HepG2 (cell line): ENCODE measurements around the gene OSBPL8. TPM values are rescaled to one million over a fixed set of nuclear protein-coding genes. Genes with fewer than 3 reads are reported as not detected.

Experiments used
- RBFOX2 ChIP-seq: fragments of 200-400 bp; formaldehyde crosslinking; IDR thresholded peaks from 2 replicates; pipeline ENCODE4 v1.6.1; 2017; ENCODE audit warnings: low read depth, mild to moderate bottlenecking, low read length
- TEAD2 ChIP-seq: sonication (generic); formaldehyde crosslinking; IDR thresholded peaks from 2 replicates; pipeline ENCODE4 v1.9.0; 2021; ENCODE audit warnings: missing genetic modification reagents
- TRIM24 ChIP-seq: sonication (generic); formaldehyde crosslinking; IDR thresholded peaks from 2 replicates; pipeline ENCODE4 v1.8.0; 2022; ENCODE audit warnings: mild to moderate bottlenecking, missing genetic modification reagents
- ZBTB1 ChIP-seq: sonication (generic); formaldehyde crosslinking; IDR thresholded peaks from 2 replicates; pipeline ENCODE4 v1.4.0; 2020; ENCODE audit warnings: missing genetic modification reagents, borderline replicate concordance
- ZFP90 ChIP-seq: sonication (generic); formaldehyde crosslinking; IDR thresholded peaks from 2 replicates; pipeline ENCODE4 v1.8.0; 2022; ENCODE audit warnings: missing genetic modification reagents, mild to moderate bottlenecking, inconsistent platforms, borderline replicate concordance
- ZNF598 ChIP-seq: sonication (generic); formaldehyde crosslinking; IDR thresholded peaks from 2 replicates; pipeline ENCODE4 v1.5.1; 2020; ENCODE audit warnings: mild to moderate bottlenecking, missing genetic modification reagents, borderline replicate concordance
- polyA plus RNA-seq, 8 experiments: library from polyadenylated mRNA; depleted of rRNA in 3 of 8; stranded (reverse) in 7 of 8; unstranded in 1 of 8; fragments of >200 nt; fragmentation: Illumina TruSeq in 4 of 8; extraction: Trizol in 4 of 8; gene quantifications; 2 replicates each; pipeline versions ENCODE4 v1.2.1 to v1.2.3, GENCODE V29; 2011 to 2016; ENCODE audit warnings: low read depth in 4 of 8, missing spikeins in 1 of 8, mixed read lengths in 1 of 8; ENCODE audit not compliant: insufficient read depth in 1 of 8
- total RNA-seq, 5 experiments: library from RNA; depleted of rRNA; stranded (reverse); fragments of >200 nt; fragmentation: Illumina TruSeq; extraction: Trizol; gene quantifications; 2 replicates each; pipeline ENCODE4 v1.2.3, GENCODE V29; 2016; ENCODE audit warnings: low read depth in 1 of 5
- TF ChIP-seq, protein P1 (sequence below): IDR thresholded peaks from 2 replicates; pipeline ENCODE4 v1.6.1; 2016; ENCODE audit warnings: missing biosample characterization, missing genetic modification reagents, low read depth
- TF ChIP-seq, protein P2 (sequence below): sonication (generic); formaldehyde crosslinking; IDR thresholded peaks from 2 replicates; pipeline ENCODE4 v1.4.0; 2020; ENCODE audit warnings: missing genetic modification reagents, mild to moderate bottlenecking, borderline replicate concordance
- TF ChIP-seq, protein P3 (sequence below): sonication (generic); formaldehyde crosslinking; IDR thresholded peaks from 2 replicates; pipeline ENCODE4 v1.5.0; 2020; ENCODE audit warnings: mild to moderate bottlenecking, missing genetic modification reagents

Gene OSBPL8
- total and polyA plus RNA-seq, 2 of the 13 experiments (the other 11 are each of a cell fraction or from before 2014, with no cell fraction given): 11.0 to 33.9 TPM

DNA sequence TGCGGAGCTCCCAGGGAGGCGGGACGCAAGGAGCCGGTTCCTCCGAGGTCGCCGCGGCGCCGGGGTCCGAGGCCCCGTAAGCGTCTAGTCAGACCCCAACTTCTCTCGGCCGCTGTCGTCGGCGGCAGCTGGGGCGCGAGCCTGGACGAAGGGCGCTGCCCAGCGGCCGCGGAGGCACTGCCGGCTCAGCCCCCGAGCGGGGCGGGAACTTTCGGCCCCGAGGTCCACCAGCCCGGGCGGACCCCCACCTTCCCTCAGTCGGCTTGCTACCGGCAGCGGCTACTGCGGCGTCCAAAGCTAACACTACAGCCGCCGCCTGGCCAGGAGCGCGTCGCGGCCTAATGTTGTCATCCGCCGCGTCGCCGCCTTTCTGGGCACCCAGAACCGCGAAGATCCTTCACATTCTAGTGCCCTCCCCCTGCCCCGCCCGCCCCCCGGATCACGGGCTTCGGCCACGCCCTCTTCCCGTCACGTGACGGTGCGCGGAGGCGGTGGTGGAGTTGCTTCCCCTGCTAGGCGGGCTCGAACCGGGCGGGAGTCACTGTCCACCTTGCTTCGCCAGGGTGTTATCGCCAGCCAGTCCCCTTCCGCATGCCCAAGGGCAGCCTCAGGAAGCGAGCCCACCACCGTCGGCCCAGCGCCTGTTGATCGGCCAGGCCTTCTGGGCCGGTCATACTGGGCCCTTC is at the start of gene OSBPL8 (continued):
- TF ChIP-seq RBFOX2 (peak; percentile 87), TEAD2 (peak; percentile 61; the same call in 1 of the 2 replicates), ZBTB1 (0 out of 2 replicates have a peak, but pooled peaks have one; percentile 40), ZFP90 (CRISPR knock-in tag) (peak; percentile 94), ZNF598 (CRISPR knock-in tag) (no peak), TRIM24 (no peak)
- TF ChIP-seq, protein P1, sequence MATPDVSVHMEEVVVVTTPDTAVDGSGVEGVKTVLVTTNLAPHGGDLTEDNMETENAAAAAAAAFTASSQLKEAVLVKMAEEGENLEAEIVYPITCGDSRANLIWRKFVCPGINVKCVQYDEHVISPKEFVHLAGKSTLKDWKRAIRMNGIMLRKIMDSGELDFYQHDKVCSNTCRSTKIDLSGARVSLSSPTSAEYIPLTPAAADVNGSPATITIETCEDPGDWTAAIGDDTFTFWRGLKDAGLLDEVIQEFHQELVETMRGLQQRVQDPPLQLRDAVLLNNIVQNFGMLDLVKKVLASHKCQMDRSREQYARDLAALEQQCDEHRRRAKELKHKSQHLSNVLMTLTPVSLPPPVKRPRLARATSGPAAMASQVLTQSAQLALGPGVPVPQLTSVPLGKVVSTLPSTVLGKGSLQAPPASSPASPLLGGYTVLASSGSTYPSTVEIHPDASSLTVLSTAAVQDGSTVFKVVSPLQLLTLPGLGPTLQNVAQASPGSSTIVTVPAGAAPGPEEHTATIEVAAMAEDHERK: 0 out of 2 replicates have a peak, but pooled peaks have one; percentile 17
- TF ChIP-seq, protein P2, sequence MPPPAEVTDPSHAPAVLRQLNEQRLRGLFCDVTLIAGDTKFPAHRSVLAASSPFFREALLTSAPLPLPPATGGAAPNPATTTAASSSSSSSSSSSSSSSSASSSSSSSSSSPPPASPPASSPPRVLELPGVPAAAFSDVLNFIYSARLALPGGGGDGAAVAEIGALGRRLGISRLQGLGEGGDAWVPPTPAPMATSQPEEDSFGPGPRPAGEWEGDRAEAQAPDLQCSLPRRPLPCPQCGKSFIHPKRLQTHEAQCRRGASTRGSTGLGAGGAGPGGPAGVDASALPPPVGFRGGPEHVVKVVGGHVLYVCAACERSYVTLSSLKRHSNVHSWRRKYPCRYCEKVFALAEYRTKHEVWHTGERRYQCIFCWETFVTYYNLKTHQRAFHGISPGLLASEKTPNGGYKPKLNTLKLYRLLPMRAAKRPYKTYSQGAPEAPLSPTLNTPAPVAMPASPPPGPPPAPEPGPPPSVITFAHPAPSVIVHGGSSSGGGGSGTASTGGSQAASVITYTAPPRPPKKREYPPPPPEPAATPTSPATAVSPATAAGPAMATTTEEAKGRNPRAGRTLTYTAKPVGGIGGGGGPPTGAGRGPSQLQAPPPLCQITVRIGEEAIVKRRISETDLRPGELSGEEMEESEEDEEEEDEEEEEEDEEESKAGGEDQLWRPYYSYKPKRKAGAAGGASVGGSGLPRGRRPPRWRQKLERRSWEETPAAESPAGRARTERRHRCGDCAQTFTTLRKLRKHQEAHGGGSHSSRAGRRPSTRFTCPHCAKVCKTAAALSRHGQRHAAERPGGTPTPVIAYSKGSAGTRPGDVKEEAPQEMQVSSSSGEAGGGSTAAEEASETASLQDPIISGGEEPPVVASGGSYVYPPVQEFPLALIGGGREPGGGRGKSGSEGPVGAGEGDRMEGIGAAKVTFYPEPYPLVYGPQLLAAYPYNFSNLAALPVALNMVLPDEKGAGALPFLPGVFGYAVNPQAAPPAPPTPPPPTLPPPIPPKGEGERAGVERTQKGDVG (CRISPR knock-in tag): 0 out of 2 replicates have a peak, but pooled peaks have one; percentile 41
- TF ChIP-seq, protein P3, sequence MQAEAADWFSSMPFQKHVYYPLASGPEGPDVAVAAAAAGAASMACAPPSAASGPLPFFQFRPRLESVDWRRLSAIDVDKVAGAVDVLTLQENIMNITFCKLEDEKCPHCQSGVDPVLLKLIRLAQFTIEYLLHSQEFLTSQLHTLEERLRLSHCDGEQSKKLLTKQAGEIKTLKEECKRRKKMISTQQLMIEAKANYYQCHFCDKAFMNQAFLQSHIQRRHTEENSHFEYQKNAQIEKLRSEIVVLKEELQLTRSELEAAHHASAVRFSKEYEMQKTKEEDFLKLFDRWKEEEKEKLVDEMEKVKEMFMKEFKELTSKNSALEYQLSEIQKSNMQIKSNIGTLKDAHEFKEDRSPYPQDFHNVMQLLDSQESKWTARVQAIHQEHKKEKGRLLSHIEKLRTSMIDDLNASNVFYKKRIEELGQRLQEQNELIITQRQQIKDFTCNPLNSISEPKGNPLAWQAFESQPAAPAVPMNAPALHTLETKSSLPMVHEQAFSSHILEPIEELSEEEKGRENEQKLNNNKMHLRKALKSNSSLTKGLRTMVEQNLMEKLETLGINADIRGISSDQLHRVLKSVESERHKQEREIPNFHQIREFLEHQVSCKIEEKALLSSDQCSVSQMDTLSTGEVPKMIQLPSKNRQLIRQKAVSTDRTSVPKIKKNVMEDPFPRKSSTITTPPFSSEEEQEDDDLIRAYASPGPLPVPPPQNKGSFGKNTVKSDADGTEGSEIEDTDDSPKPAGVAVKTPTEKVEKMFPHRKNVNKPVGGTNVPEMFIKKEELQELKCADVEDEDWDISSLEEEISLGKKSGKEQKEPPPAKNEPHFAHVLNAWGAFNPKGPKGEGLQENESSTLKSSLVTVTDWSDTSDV (CRISPR knock-in tag): peak; percentile 71; the same call in 1 of the 2 replicates
